Fibroblast of skin of right quadriceps (primary cell): ENCODE data around the gene SPINK4.

Source experiments
- DNase-seq: peaks from one replicate; pipeline ENCODE4 v3.0.0-alpha.2; 2013

Gene SPINK4

GRCh38 chr9:33229359-33230114, 10.4 kb upstream of the SPINK4 start:
- DNase-seq = no peak

- no peak for DNase-seq
Observed at GRCh38 chr9:33230756-33231622, 9.0 kb upstream of the SPINK4 start.

GRCh38 chr9:33231623-33231942, 8.4 kb upstream of the SPINK4 start:
- DNase-seq = no peak

- DNase-seq = no peak
Observed at GRCh38 chr9:33232815-33233214, 7.2 kb upstream of the SPINK4 start.

GRCh38 chr9:33233626-33234342, 6.2 kb upstream of the SPINK4 start:
- peak; percentile 87 for DNase-seq

GRCh38 chr9:33234511-33235467, 5.2 kb upstream of the SPINK4 start:
- no peak for DNase-seq

GRCh38 chr9:33236571-33236970, 3.4 kb upstream of the SPINK4 start:
- DNase-seq = no peak

GRCh38 chr9:33241298-33241697, 1.3 kb downstream of the SPINK4 start:
- DNase-seq = no peak

- DNase-seq = no peak
Observed at GRCh38 chr9:33242609-33243134, 2.7 kb downstream of the SPINK4 start.

- DNase-seq = no peak
Observed at GRCh38 chr9:33244137-33244784, 4.3 kb downstream of the SPINK4 start.

- no peak for DNase-seq
Observed at GRCh38 chr9:33245341-33245740, 5.4 kb downstream of the SPINK4 start.

- DNase-seq = no peak
Observed at GRCh38 chr9:33246269-33246860, 6.4 kb downstream of the SPINK4 start.

GRCh38 chr9:33248606-33249005, 8.6 kb downstream of the SPINK4 start:
- DNase-seq = no peak

GRCh38 chr9:33249087-33249658, 9.2 kb downstream of the SPINK4 start:
- DNase-seq = no peak

GRCh38 chr9:33249983-33250382, 10.0 kb downstream of the SPINK4 start:
- no peak for DNase-seq

- DNase-seq = no peak
Observed at GRCh38 chr9:33250458-33250995, 10.6 kb downstream of the SPINK4 start.

- DNase-seq = no peak
Observed at GRCh38 chr9:33254211-33254610, 14.2 kb downstream of the SPINK4 start.

GRCh38 chr9:33255014-33255413, 15.0 kb downstream of the SPINK4 start:
- no peak for DNase-seq

GRCh38 chr9:33255471-33255870, 15.5 kb downstream of the SPINK4 start:
- no peak for DNase-seq

- DNase-seq = no peak
Observed at GRCh38 chr9:33256236-33256635, 16.3 kb downstream of the SPINK4 start.

- DNase-seq = no peak
Observed at GRCh38 chr9:33257276-33257675, 17.3 kb downstream of the SPINK4 start.
